HG03520 (cell line): Measurements from ENCODE around the gene KRT31.
"Not testable (repeated sequence)": the region's sequence is repeated elsewhere in the genome, so short reads cannot be mapped to it uniquely, and the experiment has no call there.

ENCODE experiments used
- ATAC-seq: cut with Tn5 transposase; IDR thresholded peaks from one replicate; pipeline ENCODE4 v1.9.1; 2021; ENCODE audit warnings: mild to moderate bottlenecking, moderate library complexity; ENCODE audit not compliant: unreplicated experiment

Gene KRT31

GRCh38 chr17:41396996-41397660 is at the start of gene KRT31:
Gene KRT31, minus strand, starts transcription at chr17:41397608. Its CDS starts 69 bp downstream, at chr17:41397539.
- no peak for ATAC-seq

- no peak for ATAC-seq
Measured at GRCh38 chr17:41446806-41447205, 49.4 kb upstream of the KRT31 start.

GRCh38 chr17:41444640-41445039 is 47.2 kb upstream of the KRT31 start:
- ATAC-seq = no peak

GRCh38 chr17:41444186-41444585 is 46.8 kb upstream of the KRT31 start:
- ATAC-seq = no peak

- ATAC-seq = no peak
Measured at GRCh38 chr17:41442739-41443138, 45.3 kb upstream of the KRT31 start.

GRCh38 chr17:41440531-41441033 is 43.2 kb upstream of the KRT31 start, which contains the start of gene KRT38:
Gene KRT38, minus strand, starts transcription at chr17:41440983. Its CDS starts 62 bp downstream, at chr17:41440921.
- ATAC-seq = no peak

- ATAC-seq = no peak
Measured at GRCh38 chr17:41439375-41439774, 42.0 kb upstream of the KRT31 start.

GRCh38 chr17:41437769-41438168 is 40.4 kb upstream of the KRT31 start:
- ATAC-seq = no peak

- no peak for ATAC-seq
Measured at GRCh38 chr17:41437254-41437653, 39.8 kb upstream of the KRT31 start.

- ATAC-seq = no peak
Measured at GRCh38 chr17:41434415-41434814, 37.0 kb upstream of the KRT31 start.

GRCh38 chr17:41434005-41434404 is 36.6 kb upstream of the KRT31 start:
- ATAC-seq = no peak

GRCh38 chr17:41433586-41433985 is 36.2 kb upstream of the KRT31 start:
- no peak for ATAC-seq

- not testable (repeated sequence) for ATAC-seq
Measured at GRCh38 chr17:41430376-41430775, 33.0 kb upstream of the KRT31 start.

- ATAC-seq = no peak
Measured at GRCh38 chr17:41429667-41430066, 32.3 kb upstream of the KRT31 start.

- ATAC-seq = no peak
Measured at GRCh38 chr17:41428591-41429291, 31.3 kb upstream of the KRT31 start.

- no peak for ATAC-seq
Measured at GRCh38 chr17:41424111-41424635, 26.8 kb upstream of the KRT31 start, which contains the start of gene KRT37. Gene KRT37, minus strand, starts transcription at chr17:41424585. Its CDS starts 62 bp downstream, at chr17:41424523.

GRCh38 chr17:41422586-41422985 is 25.2 kb upstream of the KRT31 start:
- not testable (repeated sequence) for ATAC-seq

GRCh38 chr17:41421617-41422016 is 24.2 kb upstream of the KRT31 start:
- ATAC-seq = no peak

- no peak for ATAC-seq
Measured at GRCh38 chr17:41421116-41421515, 23.7 kb upstream of the KRT31 start.

- no peak for ATAC-seq
Measured at GRCh38 chr17:41420134-41420533, 22.7 kb upstream of the KRT31 start.

- no peak for ATAC-seq
Measured at GRCh38 chr17:41419716-41420115, 22.3 kb upstream of the KRT31 start.
